K562 (cell line): ENCODE measurements around the gene GSTM5. TPM values are rescaled to one million over a fixed set of nuclear protein-coding genes. Genes with fewer than 3 reads are reported as not detected.

Source experiments
- DACH1 ChIP-seq: fragments of 450-650 bp; IDR thresholded peaks from 2 replicates; pipeline ENCODE4 v1.6.1; 2018; ENCODE audit not compliant: partially characterized antibody
- ERF ChIP-seq: fragments of 450-650 bp; formaldehyde crosslinking; IDR thresholded peaks from 2 replicates; pipeline ENCODE4 v1.4.0; 2020; ENCODE audit warnings: mild to moderate bottlenecking, mixed read lengths
- MTA2 ChIP-seq: fragments of 450-650 bp; IDR thresholded peaks from 2 replicates; pipeline ENCODE4 v1.6.1; 2016; ENCODE audit warnings: low read depth
- POLR3G ChIP-seq: IDR thresholded peaks from 2 replicates; pipeline ENCODE4 v1.6.1; 2011; ENCODE audit not compliant: insufficient read length, insufficient replicate concordance; ENCODE audit errors: extremely low read depth
- ZNF140 ChIP-seq: fragments of 250-450 bp; sonication (Bioruptor Pico); IDR thresholded peaks from 2 replicates; pipeline ENCODE4 v1.8.0; 2021; ENCODE audit warnings: moderate library complexity, mild to moderate bottlenecking, inconsistent platforms
- ZNF76 ChIP-seq: fragments of 250-450 bp; sonication (Bioruptor Pico); IDR thresholded peaks from 2 replicates; pipeline ENCODE4 v1.4.0; 2020; ENCODE audit warnings: mild to moderate bottlenecking, moderate library complexity, borderline replicate concordance
- polyA plus RNA-seq, 8 experiments: library from polyadenylated mRNA; depleted of rRNA in 4 of 8; stranded (reverse) in 5 of 8; unstranded in 3 of 8; fragments of >200 nt; fragmentation: Nextera tagmentation in 2 of 8; fragmentation: Illumina TruSeq in 1 of 8; extraction: Ambion mirVana in 2 of 8; extraction: Trizol in 1 of 8; gene quantifications; 2 replicates each; pipeline versions ENCODE4 v1.2.1 to v1.2.3, GENCODE V29; 2011 to 2014; ENCODE audit warnings: inconsistent platforms in 1 of 8, missing spikeins in 1 of 8
- total RNA-seq, 7 experiments: library from RNA; depleted of rRNA in 6 of 7; stranded (reverse); fragments of >200 nt in 6 of 7; fragmentation: Illumina TruSeq in 2 of 7; extraction: Trizol in 2 of 7; gene quantifications; 2 replicates each; pipeline versions ENCODE4 v1.2.1 to v1.2.3, GENCODE V29; 2011 to 2021; ENCODE audit warnings: low replicate concordance in 1 of 7
- TF ChIP-seq, protein P1 (sequence below): fragments of 450-650 bp; IDR thresholded peaks from 2 replicates; pipeline ENCODE4 v1.6.1; 2014; ENCODE audit warnings: low read depth, mild to moderate bottlenecking, moderate library complexity, borderline replicate concordance
- TF ChIP-seq, protein P2 (sequence below): fragments of 450-650 bp; IDR thresholded peaks from 2 replicates; pipeline ENCODE4 v1.6.1; 2016; ENCODE audit warnings: mild to moderate bottlenecking, moderate library complexity
- TF ChIP-seq, protein P3 (sequence below): fragments of 450-650 bp; IDR thresholded peaks from 2 replicates; pipeline ENCODE4 v1.6.1; 2016; ENCODE audit warnings: mild to moderate bottlenecking

The GSTM5 gene
- total and polyA plus RNA-seq, 9 of the 15 experiments (the other 6 are each of a cell fraction or from before 2014, with no cell fraction given), result not detected

DNA sequence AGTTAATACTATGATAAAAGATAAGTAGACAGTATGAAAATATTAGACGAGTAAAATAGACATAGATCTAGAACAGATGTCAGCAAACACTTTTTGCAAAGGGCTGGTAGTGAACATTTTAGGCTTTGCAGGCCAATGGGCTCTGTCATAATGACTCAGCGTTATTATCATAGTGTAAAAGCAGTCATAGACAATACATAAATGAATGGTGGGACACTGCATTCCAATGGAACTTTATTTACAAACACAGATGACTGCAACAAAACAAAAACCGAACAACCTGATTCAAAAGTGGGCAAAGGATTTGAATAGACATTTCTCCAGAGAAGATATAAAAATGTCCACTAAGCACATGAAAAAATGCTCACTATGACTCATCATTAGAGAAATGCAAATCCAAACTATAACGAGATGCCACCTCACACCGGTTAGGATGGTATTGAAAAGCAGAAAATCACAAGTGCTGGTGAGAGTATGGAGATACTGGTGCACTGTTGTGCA lies 7.3 kb downstream of the GSTM5 start (continued):
- TF ChIP-seq, protein P1, sequence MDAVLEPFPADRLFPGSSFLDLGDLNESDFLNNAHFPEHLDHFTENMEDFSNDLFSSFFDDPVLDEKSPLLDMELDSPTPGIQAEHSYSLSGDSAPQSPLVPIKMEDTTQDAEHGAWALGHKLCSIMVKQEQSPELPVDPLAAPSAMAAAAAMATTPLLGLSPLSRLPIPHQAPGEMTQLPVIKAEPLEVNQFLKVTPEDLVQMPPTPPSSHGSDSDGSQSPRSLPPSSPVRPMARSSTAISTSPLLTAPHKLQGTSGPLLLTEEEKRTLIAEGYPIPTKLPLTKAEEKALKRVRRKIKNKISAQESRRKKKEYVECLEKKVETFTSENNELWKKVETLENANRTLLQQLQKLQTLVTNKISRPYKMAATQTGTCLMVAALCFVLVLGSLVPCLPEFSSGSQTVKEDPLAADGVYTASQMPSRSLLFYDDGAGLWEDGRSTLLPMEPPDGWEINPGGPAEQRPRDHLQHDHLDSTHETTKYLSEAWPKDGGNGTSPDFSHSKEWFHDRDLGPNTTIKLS, result peak; percentile 46; the same call in 1 of the 2 replicates
- TF ChIP-seq MTA2, result 0 out of 2 replicates have a peak, but pooled peaks have one; percentile 8
- no peak for TF ChIP-seq ERF (CRISPR knock-in tag)
- TF ChIP-seq, protein P2, sequence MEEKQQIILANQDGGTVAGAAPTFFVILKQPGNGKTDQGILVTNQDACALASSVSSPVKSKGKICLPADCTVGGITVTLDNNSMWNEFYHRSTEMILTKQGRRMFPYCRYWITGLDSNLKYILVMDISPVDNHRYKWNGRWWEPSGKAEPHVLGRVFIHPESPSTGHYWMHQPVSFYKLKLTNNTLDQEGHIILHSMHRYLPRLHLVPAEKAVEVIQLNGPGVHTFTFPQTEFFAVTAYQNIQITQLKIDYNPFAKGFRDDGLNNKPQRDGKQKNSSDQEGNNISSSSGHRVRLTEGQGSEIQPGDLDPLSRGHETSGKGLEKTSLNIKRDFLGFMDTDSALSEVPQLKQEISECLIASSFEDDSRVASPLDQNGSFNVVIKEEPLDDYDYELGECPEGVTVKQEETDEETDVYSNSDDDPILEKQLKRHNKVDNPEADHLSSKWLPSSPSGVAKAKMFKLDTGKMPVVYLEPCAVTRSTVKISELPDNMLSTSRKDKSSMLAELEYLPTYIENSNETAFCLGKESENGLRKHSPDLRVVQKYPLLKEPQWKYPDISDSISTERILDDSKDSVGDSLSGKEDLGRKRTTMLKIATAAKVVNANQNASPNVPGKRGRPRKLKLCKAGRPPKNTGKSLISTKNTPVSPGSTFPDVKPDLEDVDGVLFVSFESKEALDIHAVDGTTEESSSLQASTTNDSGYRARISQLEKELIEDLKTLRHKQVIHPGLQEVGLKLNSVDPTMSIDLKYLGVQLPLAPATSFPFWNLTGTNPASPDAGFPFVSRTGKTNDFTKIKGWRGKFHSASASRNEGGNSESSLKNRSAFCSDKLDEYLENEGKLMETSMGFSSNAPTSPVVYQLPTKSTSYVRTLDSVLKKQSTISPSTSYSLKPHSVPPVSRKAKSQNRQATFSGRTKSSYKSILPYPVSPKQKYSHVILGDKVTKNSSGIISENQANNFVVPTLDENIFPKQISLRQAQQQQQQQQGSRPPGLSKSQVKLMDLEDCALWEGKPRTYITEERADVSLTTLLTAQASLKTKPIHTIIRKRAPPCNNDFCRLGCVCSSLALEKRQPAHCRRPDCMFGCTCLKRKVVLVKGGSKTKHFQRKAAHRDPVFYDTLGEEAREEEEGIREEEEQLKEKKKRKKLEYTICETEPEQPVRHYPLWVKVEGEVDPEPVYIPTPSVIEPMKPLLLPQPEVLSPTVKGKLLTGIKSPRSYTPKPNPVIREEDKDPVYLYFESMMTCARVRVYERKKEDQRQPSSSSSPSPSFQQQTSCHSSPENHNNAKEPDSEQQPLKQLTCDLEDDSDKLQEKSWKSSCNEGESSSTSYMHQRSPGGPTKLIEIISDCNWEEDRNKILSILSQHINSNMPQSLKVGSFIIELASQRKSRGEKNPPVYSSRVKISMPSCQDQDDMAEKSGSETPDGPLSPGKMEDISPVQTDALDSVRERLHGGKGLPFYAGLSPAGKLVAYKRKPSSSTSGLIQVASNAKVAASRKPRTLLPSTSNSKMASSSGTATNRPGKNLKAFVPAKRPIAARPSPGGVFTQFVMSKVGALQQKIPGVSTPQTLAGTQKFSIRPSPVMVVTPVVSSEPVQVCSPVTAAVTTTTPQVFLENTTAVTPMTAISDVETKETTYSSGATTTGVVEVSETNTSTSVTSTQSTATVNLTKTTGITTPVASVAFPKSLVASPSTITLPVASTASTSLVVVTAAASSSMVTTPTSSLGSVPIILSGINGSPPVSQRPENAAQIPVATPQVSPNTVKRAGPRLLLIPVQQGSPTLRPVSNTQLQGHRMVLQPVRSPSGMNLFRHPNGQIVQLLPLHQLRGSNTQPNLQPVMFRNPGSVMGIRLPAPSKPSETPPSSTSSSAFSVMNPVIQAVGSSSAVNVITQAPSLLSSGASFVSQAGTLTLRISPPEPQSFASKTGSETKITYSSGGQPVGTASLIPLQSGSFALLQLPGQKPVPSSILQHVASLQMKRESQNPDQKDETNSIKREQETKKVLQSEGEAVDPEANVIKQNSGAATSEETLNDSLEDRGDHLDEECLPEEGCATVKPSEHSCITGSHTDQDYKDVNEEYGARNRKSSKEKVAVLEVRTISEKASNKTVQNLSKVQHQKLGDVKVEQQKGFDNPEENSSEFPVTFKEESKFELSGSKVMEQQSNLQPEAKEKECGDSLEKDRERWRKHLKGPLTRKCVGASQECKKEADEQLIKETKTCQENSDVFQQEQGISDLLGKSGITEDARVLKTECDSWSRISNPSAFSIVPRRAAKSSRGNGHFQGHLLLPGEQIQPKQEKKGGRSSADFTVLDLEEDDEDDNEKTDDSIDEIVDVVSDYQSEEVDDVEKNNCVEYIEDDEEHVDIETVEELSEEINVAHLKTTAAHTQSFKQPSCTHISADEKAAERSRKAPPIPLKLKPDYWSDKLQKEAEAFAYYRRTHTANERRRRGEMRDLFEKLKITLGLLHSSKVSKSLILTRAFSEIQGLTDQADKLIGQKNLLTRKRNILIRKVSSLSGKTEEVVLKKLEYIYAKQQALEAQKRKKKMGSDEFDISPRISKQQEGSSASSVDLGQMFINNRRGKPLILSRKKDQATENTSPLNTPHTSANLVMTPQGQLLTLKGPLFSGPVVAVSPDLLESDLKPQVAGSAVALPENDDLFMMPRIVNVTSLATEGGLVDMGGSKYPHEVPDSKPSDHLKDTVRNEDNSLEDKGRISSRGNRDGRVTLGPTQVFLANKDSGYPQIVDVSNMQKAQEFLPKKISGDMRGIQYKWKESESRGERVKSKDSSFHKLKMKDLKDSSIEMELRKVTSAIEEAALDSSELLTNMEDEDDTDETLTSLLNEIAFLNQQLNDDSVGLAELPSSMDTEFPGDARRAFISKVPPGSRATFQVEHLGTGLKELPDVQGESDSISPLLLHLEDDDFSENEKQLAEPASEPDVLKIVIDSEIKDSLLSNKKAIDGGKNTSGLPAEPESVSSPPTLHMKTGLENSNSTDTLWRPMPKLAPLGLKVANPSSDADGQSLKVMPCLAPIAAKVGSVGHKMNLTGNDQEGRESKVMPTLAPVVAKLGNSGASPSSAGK, result peak; percentile 7; the same call in 1 of the 2 replicates
- no peak for TF ChIP-seq ZNF140
- peak; percentile 38 for TF ChIP-seq DACH1
- 0 out of 2 replicates have a peak, but pooled peaks have one; percentile 44 for TF ChIP-seq ZNF76 (CRISPR knock-in tag)
- TF ChIP-seq POLR3G, result no peak
- TF ChIP-seq, protein P3, sequence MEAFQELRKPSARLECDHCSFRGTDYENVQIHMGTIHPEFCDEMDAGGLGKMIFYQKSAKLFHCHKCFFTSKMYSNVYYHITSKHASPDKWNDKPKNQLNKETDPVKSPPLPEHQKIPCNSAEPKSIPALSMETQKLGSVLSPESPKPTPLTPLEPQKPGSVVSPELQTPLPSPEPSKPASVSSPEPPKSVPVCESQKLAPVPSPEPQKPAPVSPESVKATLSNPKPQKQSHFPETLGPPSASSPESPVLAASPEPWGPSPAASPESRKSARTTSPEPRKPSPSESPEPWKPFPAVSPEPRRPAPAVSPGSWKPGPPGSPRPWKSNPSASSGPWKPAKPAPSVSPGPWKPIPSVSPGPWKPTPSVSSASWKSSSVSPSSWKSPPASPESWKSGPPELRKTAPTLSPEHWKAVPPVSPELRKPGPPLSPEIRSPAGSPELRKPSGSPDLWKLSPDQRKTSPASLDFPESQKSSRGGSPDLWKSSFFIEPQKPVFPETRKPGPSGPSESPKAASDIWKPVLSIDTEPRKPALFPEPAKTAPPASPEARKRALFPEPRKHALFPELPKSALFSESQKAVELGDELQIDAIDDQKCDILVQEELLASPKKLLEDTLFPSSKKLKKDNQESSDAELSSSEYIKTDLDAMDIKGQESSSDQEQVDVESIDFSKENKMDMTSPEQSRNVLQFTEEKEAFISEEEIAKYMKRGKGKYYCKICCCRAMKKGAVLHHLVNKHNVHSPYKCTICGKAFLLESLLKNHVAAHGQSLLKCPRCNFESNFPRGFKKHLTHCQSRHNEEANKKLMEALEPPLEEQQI, result peak; percentile 38; the same call in 1 of the 2 replicates
